Measurements from ENCODE around the gene CEACAM1.

The CEACAM1 gene

GRCh38 chr19:42521346-42522030 is 6.8 kb downstream of the CEACAM1 start:
- no peak for TF ChIP-seq CTCF (IDR thresholded peaks at IDR 0.05)
- DNase-seq (ENCODE audit: low spot score): no peak
- no peak overlapping the region for H3K27ac ChIP-seq
- H3K4me3 ChIP-seq: no peak overlapping the region

DNA sequence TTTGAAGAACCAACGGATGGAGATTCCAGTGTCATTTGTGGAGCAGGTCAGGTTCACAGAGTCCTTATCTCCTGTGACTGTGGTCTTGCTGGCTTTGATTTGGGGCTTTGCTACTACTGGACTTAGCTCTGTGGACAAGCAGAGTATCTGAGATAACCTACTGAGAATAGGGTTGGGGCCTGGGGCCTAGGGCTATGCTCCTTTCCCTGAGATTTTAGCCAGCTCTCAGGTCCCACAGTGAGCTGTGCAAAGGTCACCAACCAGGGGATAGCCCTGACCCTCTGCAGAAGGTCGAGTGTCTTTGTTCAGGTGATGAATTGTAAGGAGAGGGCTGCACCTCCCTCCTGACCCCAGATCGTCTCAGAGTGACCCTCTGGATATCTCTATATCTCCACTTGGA is 9.2 kb downstream of the CEACAM1 start:
- Histone ChIP-seq H3K27ac (no peak overlapping the region), H3K4me3 (no peak overlapping the region)
- no peak for DNase-seq (ENCODE audit: low spot score)
- TF ChIP-seq CTCF (IDR thresholded peaks at IDR 0.05): no peak

- DNase-seq (ENCODE audit: low spot score): no peak
- Histone ChIP-seq H3K4me3 (no peak overlapping the region), H3K27ac (no peak overlapping the region)
- TF ChIP-seq CTCF (IDR thresholded peaks at IDR 0.05): no peak
Measured at GRCh38 chr19:42516771-42517170, 11.5 kb downstream of the CEACAM1 start.

DNA sequence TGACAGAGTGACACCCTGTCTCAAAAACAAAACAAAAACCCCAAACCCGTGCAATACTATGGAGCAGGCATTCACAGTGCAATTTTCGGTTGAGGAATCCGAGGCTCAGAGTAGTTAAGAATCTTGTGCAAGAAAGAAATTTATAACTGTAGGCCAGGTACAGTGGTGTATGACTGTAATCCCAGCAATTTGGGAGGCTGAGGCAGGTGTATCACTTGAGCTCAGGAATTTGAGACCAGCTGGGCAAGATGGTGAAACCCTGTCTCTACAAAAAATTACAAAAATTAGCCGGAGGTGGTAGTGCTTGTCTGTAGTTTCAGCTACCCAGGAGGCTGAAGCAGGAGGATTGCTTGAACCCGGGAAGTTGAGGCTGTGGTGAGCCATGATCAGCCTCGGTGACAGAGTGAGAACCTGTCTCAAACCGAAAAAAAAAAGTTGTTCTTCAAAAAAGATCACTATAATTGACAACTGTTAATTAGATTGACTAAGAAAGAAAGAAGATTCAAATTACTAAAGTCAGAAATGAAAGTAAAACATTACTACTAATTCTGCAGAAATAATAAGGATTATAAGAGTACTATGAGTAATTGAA is 12.9 kb downstream of the CEACAM1 start:
- Histone ChIP-seq H3K27ac (no peak overlapping the region), H3K4me3 (no peak overlapping the region)
- no peak for TF ChIP-seq CTCF (IDR thresholded peaks at IDR 0.05)
- no peak for DNase-seq (ENCODE audit: low spot score)

GRCh38 chr19:42514449-42514848 is 13.8 kb downstream of the CEACAM1 start:
- H3K4me3 ChIP-seq: no peak overlapping the region
- DNase-seq (ENCODE audit: low spot score): no peak
- H3K27ac ChIP-seq: no peak overlapping the region
- TF ChIP-seq CTCF (IDR thresholded peaks at IDR 0.05): no peak

GRCh38 chr19:42512743-42513304 is 15.5 kb downstream of the CEACAM1 start:
- no peak overlapping the region for H3K27ac ChIP-seq
- TF ChIP-seq CTCF (IDR thresholded peaks at IDR 0.05): no peak
- no peak overlapping the region for H3K4me3 ChIP-seq
- DNase-seq (ENCODE audit: low spot score): no peak

DNA sequence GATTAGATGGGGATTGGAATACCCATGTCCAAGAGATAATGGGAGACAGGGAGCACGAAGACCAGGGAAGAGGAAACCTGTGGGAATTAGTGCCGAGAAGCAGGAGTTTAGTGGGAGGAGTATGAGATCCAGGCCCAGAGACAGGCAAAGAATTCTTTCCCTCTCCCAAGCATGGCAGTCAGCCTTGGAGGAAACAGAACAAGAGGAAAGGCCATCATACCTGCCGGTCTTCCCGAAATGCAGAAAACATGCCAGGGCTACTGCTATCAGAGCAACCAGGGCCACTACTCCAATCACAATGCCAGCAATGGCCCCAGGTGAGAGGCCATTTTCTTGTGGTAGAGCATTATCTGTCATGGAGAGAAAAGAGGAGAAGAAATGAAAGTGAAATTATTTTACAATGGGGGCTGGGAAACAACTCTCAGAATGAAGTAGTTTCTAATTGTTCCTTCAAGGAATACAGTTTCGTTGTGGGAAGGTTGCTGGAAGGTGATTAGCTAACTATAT is 16.1 kb downstream of the CEACAM1 start:
- TF ChIP-seq CTCF (IDR thresholded peaks at IDR 0.05): no peak
- Histone ChIP-seq H3K27ac (no peak overlapping the region), H3K4me3 (no peak overlapping the region)
- no peak for DNase-seq (ENCODE audit: low spot score)
